Fibroblast of the aortic adventitia (primary cell): ENCODE results near the gene FAM20C. TPM values are rescaled to one million over a fixed set of nuclear protein-coding genes. Genes with fewer than 3 reads are reported as not detected.

Source experiments
- DNase-seq: peaks from one replicate; pipeline ENCODE4 v3.0.0-alpha.2; 2010; ENCODE audit warnings: low read depth
- H3K4me3 ChIP-seq: 2 replicates; pipeline ENCODE4 v1.5.1; 2011; ENCODE audit warnings: low read depth, mild to moderate bottlenecking, control low read depth, low read length, moderate library complexity
- total RNA-seq: library from RNA; depleted of rRNA; stranded (reverse); fragments of >200 nt; gene quantifications from 2 replicates; pipeline ENCODE4 v1.2.3, GENCODE V29; 2012; ENCODE audit warnings: low replicate concordance
- TF ChIP-seq, protein P1 (sequence below): IDR thresholded peaks from 2 replicates; pipeline ENCODE4 v1.5.1; 2011; ENCODE audit warnings: mild to moderate bottlenecking, low read length, control low read depth, inconsistent platforms; ENCODE audit not compliant: insufficient read depth

Gene FAM20C
- total RNA-seq, 1 donor: 55.5 TPM

DNA sequence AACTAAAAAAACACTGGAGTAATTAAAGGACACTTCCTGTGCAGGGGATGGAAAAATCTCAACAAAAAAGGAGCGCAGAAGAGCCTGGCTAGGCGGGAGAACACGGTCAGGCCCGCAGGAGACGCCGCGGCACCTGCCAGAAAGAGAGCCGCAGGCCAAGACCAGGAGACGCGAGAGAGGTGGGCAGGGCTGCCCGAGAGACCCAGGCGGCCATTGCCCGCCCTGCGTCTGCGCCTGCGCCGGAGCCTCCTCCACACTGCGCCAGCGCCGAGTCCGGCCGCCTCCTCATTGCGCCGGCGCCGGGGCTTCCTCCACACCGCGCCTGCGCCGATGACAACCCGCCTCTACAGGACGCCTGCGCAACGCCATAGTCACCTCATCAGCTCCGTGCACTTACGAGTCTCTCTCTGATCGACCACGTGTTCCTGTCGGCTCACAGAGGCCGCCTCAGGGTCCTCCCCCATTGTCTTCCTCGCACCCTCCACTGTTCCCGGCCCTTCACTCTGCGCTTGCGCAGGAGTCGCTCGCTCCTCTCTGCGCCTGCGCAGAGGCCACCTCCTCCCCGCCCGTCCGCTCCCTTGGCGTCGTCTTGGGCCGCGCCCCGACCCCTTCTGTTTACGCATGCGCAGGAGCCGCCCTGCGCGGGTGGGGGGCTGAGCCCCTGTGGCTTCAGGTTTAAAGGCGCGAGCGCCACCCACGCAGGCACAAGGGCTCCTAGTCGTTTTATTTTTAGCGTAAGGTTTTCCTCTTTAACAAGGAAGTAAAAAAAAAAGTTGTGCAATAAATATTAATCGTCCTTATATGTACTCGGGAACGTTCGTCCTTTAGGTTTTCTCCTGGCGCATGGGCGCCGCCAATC, 43.2 kb upstream of the FAM20C start:
- H3K4me3 ChIP-seq: peak overlapping the region; percentile 78
- peak; percentile 100 for DNase-seq
- TF ChIP-seq, protein P1, sequence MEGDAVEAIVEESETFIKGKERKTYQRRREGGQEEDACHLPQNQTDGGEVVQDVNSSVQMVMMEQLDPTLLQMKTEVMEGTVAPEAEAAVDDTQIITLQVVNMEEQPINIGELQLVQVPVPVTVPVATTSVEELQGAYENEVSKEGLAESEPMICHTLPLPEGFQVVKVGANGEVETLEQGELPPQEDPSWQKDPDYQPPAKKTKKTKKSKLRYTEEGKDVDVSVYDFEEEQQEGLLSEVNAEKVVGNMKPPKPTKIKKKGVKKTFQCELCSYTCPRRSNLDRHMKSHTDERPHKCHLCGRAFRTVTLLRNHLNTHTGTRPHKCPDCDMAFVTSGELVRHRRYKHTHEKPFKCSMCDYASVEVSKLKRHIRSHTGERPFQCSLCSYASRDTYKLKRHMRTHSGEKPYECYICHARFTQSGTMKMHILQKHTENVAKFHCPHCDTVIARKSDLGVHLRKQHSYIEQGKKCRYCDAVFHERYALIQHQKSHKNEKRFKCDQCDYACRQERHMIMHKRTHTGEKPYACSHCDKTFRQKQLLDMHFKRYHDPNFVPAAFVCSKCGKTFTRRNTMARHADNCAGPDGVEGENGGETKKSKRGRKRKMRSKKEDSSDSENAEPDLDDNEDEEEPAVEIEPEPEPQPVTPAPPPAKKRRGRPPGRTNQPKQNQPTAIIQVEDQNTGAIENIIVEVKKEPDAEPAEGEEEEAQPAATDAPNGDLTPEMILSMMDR: no peak

- no peak for DNase-seq
- peak overlapping the region; percentile 78 for H3K4me3 ChIP-seq
- TF ChIP-seq, protein P1: no peak
Observed at GRCh38 chr7:149791-150636, 42.4 kb upstream of the FAM20C start.

DNA sequence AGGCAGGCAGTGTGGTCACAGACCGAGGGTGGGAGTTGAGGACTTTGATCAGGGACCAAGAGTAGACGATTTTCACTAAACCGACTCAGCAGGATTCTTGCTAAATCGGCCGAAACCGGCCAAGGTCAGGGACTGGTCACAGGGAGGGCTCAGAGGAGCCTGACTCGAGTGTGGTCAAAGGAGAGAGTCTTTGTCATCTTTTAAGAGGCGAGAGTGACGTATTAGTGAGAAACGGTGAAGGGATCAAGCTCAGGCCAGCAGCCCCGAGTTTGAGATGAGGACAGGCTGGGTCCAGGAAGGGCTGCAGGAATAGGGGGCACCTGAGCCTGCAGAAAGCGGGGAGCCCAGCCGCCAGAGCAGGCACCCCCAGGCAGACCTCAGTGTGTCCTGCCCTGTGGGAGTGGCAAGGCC, 41.6 kb upstream of the FAM20C start:
- TF ChIP-seq, protein P1: no peak
- no peak overlapping the region for H3K4me3 ChIP-seq
- no peak for DNase-seq

GRCh38 chr7:151346-152050, 40.9 kb upstream of the FAM20C start:
- no peak for DNase-seq
- no peak overlapping the region for H3K4me3 ChIP-seq
- TF ChIP-seq, protein P1: no peak

GRCh38 chr7:152702-153391, 39.5 kb upstream of the FAM20C start:
- H3K4me3 ChIP-seq: no peak overlapping the region
- DNase-seq: no peak
- TF ChIP-seq, protein P1: no peak

DNA sequence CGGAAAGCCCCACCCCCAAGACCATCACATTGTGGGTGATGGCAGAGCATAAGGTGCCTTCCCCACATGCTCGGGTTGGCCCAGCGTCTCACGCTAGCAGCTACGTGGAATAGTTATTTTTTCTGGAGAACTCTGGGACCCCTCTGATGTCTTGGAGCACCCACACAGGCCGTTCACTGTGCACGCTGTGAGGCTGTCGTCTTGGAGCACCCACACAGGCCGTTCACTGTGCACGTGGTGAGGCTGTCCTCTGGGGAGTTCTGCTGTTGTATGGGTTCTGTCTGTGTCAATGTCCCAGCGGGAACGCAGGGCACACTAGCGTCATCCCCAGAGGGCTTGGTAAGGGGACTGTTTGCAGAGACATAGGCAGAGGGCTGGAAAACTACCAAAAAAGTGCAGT, 38.8 kb upstream of the FAM20C start:
- DNase-seq: no peak
- H3K4me3 ChIP-seq: no peak overlapping the region
- TF ChIP-seq, protein P1: no peak
